HG02981 (cell line): Measurements from ENCODE around the gene ISYNA1.

Source experiments
- ATAC-seq: cut with Tn5 transposase; IDR thresholded peaks from one replicate; pipeline ENCODE4 v1.9.1; 2021; ENCODE audit warnings: mild to moderate bottlenecking, moderate library complexity; ENCODE audit not compliant: unreplicated experiment

ISYNA1 gene

GRCh38 chr19:18445262-18445948 is 7.5 kb upstream of the ISYNA1 start:
- ATAC-seq, result no peak

GRCh38 chr19:18444513-18444912 is 6.6 kb upstream of the ISYNA1 start:
- no peak for ATAC-seq

- ATAC-seq, result no peak
Measured at GRCh38 chr19:18443831-18444230, 5.9 kb upstream of the ISYNA1 start.

- no peak for ATAC-seq
Measured at GRCh38 chr19:18443406-18443805, 5.5 kb upstream of the ISYNA1 start.

GRCh38 chr19:18442941-18443340 is 5.0 kb upstream of the ISYNA1 start:
- ATAC-seq, result no peak

- ATAC-seq, result no peak
Measured at GRCh38 chr19:18441804-18442788, 4.2 kb upstream of the ISYNA1 start.

GRCh38 chr19:18440936-18441803 is 3.2 kb upstream of the ISYNA1 start:
- no peak for ATAC-seq

GRCh38 chr19:18440415-18440877 is 2.5 kb upstream of the ISYNA1 start:
- no peak for ATAC-seq

GRCh38 chr19:18439910-18440237 is 1.9 kb upstream of the ISYNA1 start:
- no peak for ATAC-seq

- ATAC-seq, result no peak
Measured at GRCh38 chr19:18439025-18439909, 1.3 kb upstream of the ISYNA1 start.

GRCh38 chr19:18438331-18439024 is 545 bp upstream of the ISYNA1 start:
- ATAC-seq, result no peak

GRCh38 chr19:18436671-18437490 is 1.1 kb downstream of the ISYNA1 start:
- ATAC-seq, result peak; percentile 49

- no peak for ATAC-seq
Measured at GRCh38 chr19:18435842-18436670, 1.9 kb downstream of the ISYNA1 start.

GRCh38 chr19:18435178-18435841 is 2.6 kb downstream of the ISYNA1 start:
- no peak for ATAC-seq

- no peak for ATAC-seq
Measured at GRCh38 chr19:18434411-18435175, 3.3 kb downstream of the ISYNA1 start.

- no peak for ATAC-seq
Measured at GRCh38 chr19:18433735-18434398, 4.1 kb downstream of the ISYNA1 start.
